Stomach (tissue), 9 donors: Measurements from ENCODE around the gene DHCR7. TPM values are rescaled to one million over a fixed set of nuclear protein-coding genes. Genes with fewer than 3 reads are reported as not detected.

ENCODE experiments used
- DNase-seq, 2 donors: peaks; one replicate each; pipeline versions ENCODE4 v3.0.0 to v3.0.0-alpha.2; 2013 to 2019
- H3K27ac ChIP-seq, 5 donors: fragments of 200-600 bp in 4 of 5; sonication (generic) in 4 of 5; one replicate each; pipeline ENCODE4 v1.5.1; 2013 to 2019; ENCODE audit warnings: mild to moderate bottlenecking in 1 of 5, moderate library complexity in 1 of 5
- H3K27me3 ChIP-seq, 3 donors: fragments of 200-600 bp; sonication (generic); one replicate each; pipeline ENCODE4 v1.5.1; 2017 to 2019; ENCODE audit warnings: mixed run types in 1 of 3
- H3K36me3 ChIP-seq, 4 donors: fragments of 200-600 bp; sonication (generic); 1 replicate in 3 of 4; 2 replicates in 1 of 4; pipeline ENCODE4 v1.5.1; 2016 to 2019
- H3K4me1 ChIP-seq, 4 donors: fragments of 200-600 bp; sonication (generic); one replicate each; pipeline ENCODE4 v1.5.1; 2016 to 2019
- H3K4me3 ChIP-seq, 4 donors: fragments of 200-600 bp; sonication (generic) in 3 of 4; one replicate each; pipeline ENCODE4 v1.5.1; 2016 to 2019; ENCODE audit warnings: mild to moderate bottlenecking in 1 of 4
- H3K9me3 ChIP-seq, 4 donors: fragments of 200-600 bp; sonication (generic); one replicate each; pipeline ENCODE4 v1.5.1; 2016 to 2019
- CTCF ChIP-seq, 7 experiments: fragments of 450-650 bp in 4 of 7; fragments of 200-600 bp in 3 of 7; sonication (generic) in 3 of 7; IDR thresholded peaks; one replicate each; pipeline ENCODE4 v1.5.1; 2016 to 2019; ENCODE audit warnings: antibody characterized with exemption in 7 of 7, control low read depth in 2 of 7, mild to moderate bottlenecking in 1 of 7
- EP300 ChIP-seq: sonication (generic); formaldehyde crosslinking; IDR thresholded peaks from one replicate; pipeline ENCODE4 v1.6.1; 2017; ENCODE audit warnings: antibody characterized with exemption
- POLR2A ChIP-seq, 4 donors: fragments of 450-650 bp; IDR thresholded peaks; one replicate each; pipeline ENCODE4 v1.6.1; 2016; ENCODE audit warnings: antibody characterized with exemption in 4 of 4, control low read depth in 2 of 4, mild to moderate bottlenecking in 1 of 4, moderate library complexity in 1 of 4
- POLR2AphosphoS5 ChIP-seq, 3 donors: sonication (generic); formaldehyde crosslinking; IDR thresholded peaks; one replicate each; pipeline ENCODE4 v1.6.1; 2016; ENCODE audit warnings: antibody characterized with exemption in 3 of 3
- WGBS, 5 donors: extraction: QIAGEN DNeasy Blood & Tissue Kit in 3 of 5; methylation state at CpG; one replicate each; pipeline versions ENCODE4 v1.1.5 to v1.1.7; 2013 to 2018; 5-methylcytosine and 5-hydroxymethylcytosine counted together
- intact Hi-C: fragments of 100-400 bp; cut with DNase I; formaldehyde crosslinking; loops from one replicate; pipeline ENCODE4 v1.15.1; 2023; ENCODE audit warnings: low total_unique reads
- polyA plus RNA-seq, 3 donors: library from polyadenylated mRNA; stranded (reverse); fragments of 200-250 nt; gene quantifications; one replicate each; pipeline ENCODE4 v1.2.3, GENCODE V29; 2013
- total RNA-seq, 5 donors: library from RNA; depleted of rRNA; stranded (reverse); fragments of >200 nt; gene quantifications; one replicate each; pipeline versions ENCODE4 v1.1.0 to v1.2.3, GENCODE V29; 2014 to 2016
- donor health status: healthy with polysubstance abuse.
- donor health status: Bipolar disorder and iron deficiency.
- donor health status: healthy.

The DHCR7 gene
- total and polyA plus RNA-seq, 8 donors: 3.5 to 58.8 (median 15.1) TPM

- no peaks in the 10 kb centered on the region for H3K9me3 ChIP-seq
- H3K27me3 ChIP-seq: no peaks in the 10 kb centered on the region
- TF ChIP-seq POLR2AphosphoS5 (IDR thresholded peaks at IDR 0.05) (no peak), EP300 (no peak), CTCF (IDR thresholded peaks at IDR 0.05) (no peak), POLR2A (IDR thresholded peaks at IDR 0.05) (no peak)
- WGBS, 5 donors: 89 to 96% (median 96%) methylated on average over 6 of the region's 6 CpGs
- H3K4me1 ChIP-seq: peaks cover 0 to 10% (median 2%) of the 10 kb centered on the region in 4 donors
- no peak overlapping the region for H3K27ac ChIP-seq
- DNase-seq: no peak
- no peak overlapping the region for H3K4me3 ChIP-seq
- peaks cover 47 to 97% (median 96%) of the 10 kb centered on the region in 4 donors for H3K36me3 ChIP-seq
- intact Hi-C loops: no loop called here
Measured at GRCh38 chr11:71485063-71485399, 36.8 kb upstream of the DHCR7 start.

GRCh38 chr11:71484248-71485062 is 36.3 kb upstream of the DHCR7 start:
- Histone ChIP-seq H3K27me3 (no peaks in the 10 kb centered on the region), H3K36me3 (peaks cover 50 to 97% (median 96%) of the 10 kb centered on the region in 4 donors), H3K9me3 (no peaks in the 10 kb centered on the region), H3K27ac (no peak overlapping the region), H3K4me1 (peaks cover 0 to 10% (median 2%) of the 10 kb centered on the region in 4 donors), H3K4me3 (no peak overlapping the region)
- intact Hi-C loops: no loop called here
- no peak for TF ChIP-seq POLR2AphosphoS5 (IDR thresholded peaks at IDR 0.05)
- TF ChIP-seq EP300: no peak
- no peak for TF ChIP-seq POLR2A (IDR thresholded peaks at IDR 0.05)
- no peak for TF ChIP-seq CTCF (IDR thresholded peaks at IDR 0.05)
- 93 to 95% (median 94%) methylated on average over 18 to 23 of the region's 23 CpGs for WGBS, 5 donors
- DNase-seq: no peak

- no peak overlapping the region for H3K4me3 ChIP-seq
- no peaks in the 10 kb centered on the region for H3K9me3 ChIP-seq
- H3K4me1 ChIP-seq: peaks cover 0 to 10% (median 2%) of the 10 kb centered on the region in 4 donors
- H3K27me3 ChIP-seq: no peaks in the 10 kb centered on the region
- intact Hi-C loops: no loop called here
- no peak overlapping the region for H3K27ac ChIP-seq
- peaks cover 55 to 97% (median 96%) of the 10 kb centered on the region in 4 donors for H3K36me3 ChIP-seq
- 87 to 98% (median 97%) methylated on average over 6 of the region's 6 CpGs for WGBS, 5 donors
- TF ChIP-seq EP300: no peak
- TF ChIP-seq POLR2A (IDR thresholded peaks at IDR 0.05): no peak
- no peak for TF ChIP-seq POLR2AphosphoS5 (IDR thresholded peaks at IDR 0.05)
- no peak for DNase-seq
Measured at GRCh38 chr11:71483692-71484091, 35.5 kb upstream of the DHCR7 start.

- Histone ChIP-seq H3K9me3 (no peaks in the 10 kb centered on the region), H3K4me3 (no peak overlapping the region), H3K27ac (no peak overlapping the region), H3K36me3 (peaks cover 62 to 97% (median 96%) of the 10 kb centered on the region in 4 donors), H3K27me3 (no peaks in the 10 kb centered on the region), H3K4me1 (peaks cover 0 to 10% (median 2%) of the 10 kb centered on the region in 4 donors)
- 94 to 96% (median 95%) methylated on average over 11 to 13 of the region's 13 CpGs for WGBS, 5 donors
- TF ChIP-seq CTCF (IDR thresholded peaks at IDR 0.05): no peak
- no peak for TF ChIP-seq EP300
- no peak for TF ChIP-seq POLR2AphosphoS5 (IDR thresholded peaks at IDR 0.05)
- no peak for TF ChIP-seq POLR2A (IDR thresholded peaks at IDR 0.05)
- intact Hi-C loops: no loop called here
- no peak for DNase-seq
Measured at GRCh38 chr11:71482746-71483364, 34.7 kb upstream of the DHCR7 start.
